ENCODE measurements around the gene ADGRA1.
"Not testable (repeated sequence)": the region's sequence is repeated elsewhere in the genome, so short reads cannot be mapped to it uniquely, and the experiment has no call there.

The ADGRA1 gene

DNA sequence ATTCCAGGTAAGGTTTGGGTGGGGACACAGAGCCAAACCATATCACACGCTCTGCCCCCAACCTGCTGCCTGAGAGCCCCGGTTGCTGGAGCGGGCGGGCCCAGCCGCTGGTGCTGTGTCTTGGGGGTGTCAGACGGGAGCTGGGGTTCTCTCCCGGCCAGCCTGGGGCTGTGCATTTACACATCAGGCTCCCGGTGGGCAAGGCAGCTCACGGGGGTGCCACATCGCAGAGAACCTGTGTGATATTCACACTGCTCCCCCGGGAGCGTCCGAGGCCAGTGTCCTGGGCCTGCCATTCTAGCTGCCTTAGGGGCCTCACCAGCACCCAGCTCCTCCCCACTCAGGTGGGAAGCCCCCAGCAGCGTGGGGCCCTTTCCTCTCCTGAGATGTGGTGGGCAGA, 35.6 kb upstream of the ADGRA1 start:
- H3K9ac ChIP-seq (ENCODE audit: low read depth, low read length): no peak overlapping the region
- ATAC-seq (ENCODE audit: insufficient read depth, low read depth): no peak
- H3K4me3 ChIP-seq (ENCODE audit: low read depth in 1 of 2, low read length in 2 of 2): no peak overlapping the region
- H3K36me3 ChIP-seq (ENCODE audit: insufficient read depth, low read length): no peaks in the 10 kb centered on the region
- no peak overlapping the region for H3K27ac ChIP-seq (ENCODE audit: low read length)
- H3K9me3 ChIP-seq (ENCODE audit: insufficient read depth, low read length, severe bottlenecking): no peaks in the 10 kb centered on the region
- DNase-seq: no peak
- TF ChIP-seq EZH2 (IDR thresholded peaks at IDR 0.05; ENCODE audit: borderline replicate concordance, low read depth, low read length, severe bottlenecking): no peak
- TF ChIP-seq, protein P1, sequence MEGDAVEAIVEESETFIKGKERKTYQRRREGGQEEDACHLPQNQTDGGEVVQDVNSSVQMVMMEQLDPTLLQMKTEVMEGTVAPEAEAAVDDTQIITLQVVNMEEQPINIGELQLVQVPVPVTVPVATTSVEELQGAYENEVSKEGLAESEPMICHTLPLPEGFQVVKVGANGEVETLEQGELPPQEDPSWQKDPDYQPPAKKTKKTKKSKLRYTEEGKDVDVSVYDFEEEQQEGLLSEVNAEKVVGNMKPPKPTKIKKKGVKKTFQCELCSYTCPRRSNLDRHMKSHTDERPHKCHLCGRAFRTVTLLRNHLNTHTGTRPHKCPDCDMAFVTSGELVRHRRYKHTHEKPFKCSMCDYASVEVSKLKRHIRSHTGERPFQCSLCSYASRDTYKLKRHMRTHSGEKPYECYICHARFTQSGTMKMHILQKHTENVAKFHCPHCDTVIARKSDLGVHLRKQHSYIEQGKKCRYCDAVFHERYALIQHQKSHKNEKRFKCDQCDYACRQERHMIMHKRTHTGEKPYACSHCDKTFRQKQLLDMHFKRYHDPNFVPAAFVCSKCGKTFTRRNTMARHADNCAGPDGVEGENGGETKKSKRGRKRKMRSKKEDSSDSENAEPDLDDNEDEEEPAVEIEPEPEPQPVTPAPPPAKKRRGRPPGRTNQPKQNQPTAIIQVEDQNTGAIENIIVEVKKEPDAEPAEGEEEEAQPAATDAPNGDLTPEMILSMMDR (IDR thresholded peaks at IDR 0.05; ENCODE audit: borderline replicate concordance, extremely low read depth, low read length, poor library complexity, severe bottlenecking): no peak
- no peak overlapping the region for H2AFZ ChIP-seq (ENCODE audit: low read depth, low read length)
- H3K4me1 ChIP-seq (ENCODE audit: insufficient read depth, low read length): no peaks in the 10 kb centered on the region
- H4K20me1 ChIP-seq (ENCODE audit: insufficient read depth, low read length): peaks cover 15% of the 10 kb centered on the region; the same call in 1 of the 2 replicates
- H3K79me2 ChIP-seq (ENCODE audit: insufficient read depth, low read length): no peaks in the 10 kb centered on the region
- no peaks in the 10 kb centered on the region for H3K27me3 ChIP-seq (ENCODE audit: insufficient read depth, low read length, poor library complexity)
- H3K4me2 ChIP-seq (ENCODE audit: insufficient read depth, low read length): no peak overlapping the region

DNA sequence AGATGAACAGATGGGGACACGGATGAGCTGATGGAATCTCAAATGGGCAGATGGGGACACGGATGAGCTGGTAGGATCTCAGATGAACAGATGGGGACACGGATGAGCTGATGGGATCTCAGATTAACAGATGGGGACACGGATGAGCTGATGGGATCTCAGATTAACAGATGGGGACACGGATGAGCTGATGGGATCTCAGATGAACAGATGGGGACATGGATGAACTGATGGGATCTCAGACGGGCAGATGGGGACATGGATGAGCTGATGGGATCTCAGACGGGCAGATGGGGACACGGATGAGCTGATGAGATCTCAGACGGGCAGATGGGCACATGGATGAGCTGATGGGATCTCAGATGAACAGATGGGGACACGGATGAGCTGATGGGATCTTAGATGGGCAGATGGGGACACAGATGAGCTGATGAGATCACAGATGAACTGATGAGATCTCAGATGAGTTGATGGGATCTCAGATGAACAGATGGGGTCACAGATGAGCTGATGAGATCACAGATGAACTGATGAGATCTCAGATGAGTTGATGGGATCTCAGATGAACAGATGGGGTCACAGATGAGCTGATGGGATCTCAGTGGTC, 34.1 kb upstream of the ADGRA1 start:
- not testable (repeated sequence) for H3K27me3 ChIP-seq (ENCODE audit: insufficient read depth, low read length, poor library complexity); H2AFZ ChIP-seq (ENCODE audit: low read depth, low read length); H3K4me1 ChIP-seq (ENCODE audit: insufficient read depth, low read length); H3K36me3 ChIP-seq (ENCODE audit: insufficient read depth, low read length); H3K79me2 ChIP-seq (ENCODE audit: insufficient read depth, low read length); H3K27ac ChIP-seq (ENCODE audit: low read length); DNase-seq; H3K4me2 ChIP-seq (ENCODE audit: insufficient read depth, low read length); H3K4me3 ChIP-seq (ENCODE audit: low read depth in 1 of 2, low read length in 2 of 2); H3K9me3 ChIP-seq (ENCODE audit: insufficient read depth, low read length, severe bottlenecking); H3K9ac ChIP-seq (ENCODE audit: low read depth, low read length); ATAC-seq (ENCODE audit: insufficient read depth, low read depth)
- H4K20me1 ChIP-seq (ENCODE audit: insufficient read depth, low read length): peaks cover 23% of the 10 kb centered on the region; the same call in 1 of the 2 replicates

DNA sequence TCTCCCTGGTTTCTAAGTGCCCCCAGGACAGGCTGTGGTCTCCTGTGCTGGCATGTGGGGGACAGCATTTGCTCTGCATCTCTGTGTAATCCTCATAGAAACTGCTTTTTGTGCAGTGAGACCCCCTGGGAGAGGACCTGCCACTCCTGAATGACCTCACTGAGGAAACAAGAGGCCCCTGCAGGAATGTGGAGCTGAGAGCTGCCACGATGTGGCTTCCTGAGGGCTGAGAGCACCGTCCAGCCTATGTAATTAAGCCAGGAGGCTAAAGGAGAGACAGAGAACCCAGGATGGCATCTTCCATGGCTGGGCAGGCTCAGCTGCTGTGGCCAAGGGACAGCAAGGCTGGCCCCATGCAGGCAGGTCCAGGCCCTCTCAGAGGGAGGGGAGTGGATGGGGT, 32.3 kb upstream of the ADGRA1 start:
- Histone ChIP-seq H3K36me3 (ENCODE audit: insufficient read depth, low read length) (no peaks in the 10 kb centered on the region), H2AFZ (ENCODE audit: low read depth, low read length) (no peak overlapping the region), H4K20me1 (ENCODE audit: insufficient read depth, low read length) (peaks cover 23% of the 10 kb centered on the region; the same call in 1 of the 2 replicates), H3K4me1 (ENCODE audit: insufficient read depth, low read length) (peaks cover 12% of the 10 kb centered on the region), H3K9me3 (ENCODE audit: insufficient read depth, low read length, severe bottlenecking) (no peaks in the 10 kb centered on the region), H3K27me3 (ENCODE audit: insufficient read depth, low read length, poor library complexity) (no peaks in the 10 kb centered on the region), H3K4me3 (ENCODE audit: low read depth in 1 of 2, low read length in 2 of 2) (no peak overlapping the region), H3K9ac (ENCODE audit: low read depth, low read length) (no peak overlapping the region), H3K27ac (ENCODE audit: low read length) (no peak overlapping the region), H3K79me2 (ENCODE audit: insufficient read depth, low read length) (no peaks in the 10 kb centered on the region), H3K4me2 (ENCODE audit: insufficient read depth, low read length) (no peak overlapping the region)
- ATAC-seq (ENCODE audit: insufficient read depth, low read depth): no peak
- no peak for TF ChIP-seq EZH2 (IDR thresholded peaks at IDR 0.05; ENCODE audit: borderline replicate concordance, low read depth, low read length, severe bottlenecking)
- TF ChIP-seq, protein P1 (IDR thresholded peaks at IDR 0.05; ENCODE audit: borderline replicate concordance, extremely low read depth, low read length, poor library complexity, severe bottlenecking): no peak
- no peak for DNase-seq

DNA sequence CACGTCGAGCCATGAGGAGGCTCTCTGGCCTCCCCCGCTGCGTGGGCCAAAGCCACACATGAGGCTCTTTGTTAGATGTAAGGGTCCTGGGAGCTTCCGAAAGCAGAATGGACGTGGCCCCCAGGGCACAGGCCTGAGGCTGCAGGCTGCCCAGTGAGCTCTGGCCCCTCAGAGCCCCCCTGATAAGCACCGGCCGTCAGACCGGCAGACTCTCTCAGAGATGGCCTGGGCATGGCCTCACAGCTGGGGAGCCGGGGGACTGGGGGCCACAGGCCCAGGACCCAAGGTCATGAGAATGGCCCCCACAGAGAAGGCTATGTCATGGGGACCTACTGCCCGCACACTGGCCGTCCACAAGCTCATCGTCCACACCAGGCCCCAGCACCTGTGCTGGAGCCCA, 31.7 kb upstream of the ADGRA1 start:
- Histone ChIP-seq H2AFZ (ENCODE audit: low read depth, low read length) (no peak overlapping the region), H4K20me1 (ENCODE audit: insufficient read depth, low read length) (peaks cover 21% of the 10 kb centered on the region; the same call in 1 of the 2 replicates), H3K79me2 (ENCODE audit: insufficient read depth, low read length) (no peaks in the 10 kb centered on the region), H3K27me3 (ENCODE audit: insufficient read depth, low read length, poor library complexity) (no peaks in the 10 kb centered on the region), H3K4me1 (ENCODE audit: insufficient read depth, low read length) (peaks cover 12% of the 10 kb centered on the region), H3K27ac (ENCODE audit: low read length) (no peak overlapping the region), H3K36me3 (ENCODE audit: insufficient read depth, low read length) (no peaks in the 10 kb centered on the region), H3K4me2 (ENCODE audit: insufficient read depth, low read length) (no peak overlapping the region), H3K9me3 (ENCODE audit: insufficient read depth, low read length, severe bottlenecking) (no peaks in the 10 kb centered on the region), H3K9ac (ENCODE audit: low read depth, low read length) (no peak overlapping the region), H3K4me3 (ENCODE audit: low read depth in 1 of 2, low read length in 2 of 2) (no peak overlapping the region)
- ATAC-seq (ENCODE audit: insufficient read depth, low read depth) (no peak), DNase-seq (no peak)
- TF ChIP-seq EZH2 (IDR thresholded peaks at IDR 0.05; ENCODE audit: borderline replicate concordance, low read depth, low read length, severe bottlenecking): no peak
- TF ChIP-seq, protein P1 (IDR thresholded peaks at IDR 0.05; ENCODE audit: borderline replicate concordance, extremely low read depth, low read length, poor library complexity, severe bottlenecking): no peak

Measured in DND-41 (cell line).